HEK293T (cell line): Measurements from ENCODE around the gene HAL.

Experiments used
- ARNT ChIP-seq: fragments of 450-650 bp; IDR thresholded peaks from 2 replicates; pipeline ENCODE4 v1.6.1; 2017; ENCODE audit warnings: mild to moderate bottlenecking
- BHLHE40 ChIP-seq: fragments of 450-650 bp; IDR thresholded peaks from 2 replicates; pipeline ENCODE4 v1.6.1; 2016; ENCODE audit warnings: mild to moderate bottlenecking, moderate library complexity, borderline replicate concordance
- CTBP1 ChIP-seq: fragments of 450-650 bp; IDR thresholded peaks from 2 replicates; pipeline ENCODE4 v1.6.1; 2016; ENCODE audit warnings: borderline replicate concordance
- FOXA1 ChIP-seq: fragments of 450-650 bp; IDR thresholded peaks from 2 replicates; pipeline ENCODE4 v1.6.1; 2016; ENCODE audit warnings: mild to moderate bottlenecking
- FOXM1 ChIP-seq: fragments of 450-650 bp; IDR thresholded peaks from 2 replicates; pipeline ENCODE4 v1.6.1; 2017; ENCODE audit warnings: mild to moderate bottlenecking, borderline replicate concordance
- HDGF ChIP-seq: fragments of 450-650 bp; IDR thresholded peaks from 2 replicates; pipeline ENCODE4 v1.6.1; 2017; ENCODE audit warnings: antibody characterized with exemption, borderline replicate concordance
- NFRKB ChIP-seq: fragments of 450-650 bp; IDR thresholded peaks from 2 replicates; pipeline ENCODE4 v1.6.1; 2016; ENCODE audit warnings: mild to moderate bottlenecking, moderate library complexity
- SP1 ChIP-seq: fragments of 450-650 bp; IDR thresholded peaks from 2 replicates; pipeline ENCODE4 v1.6.1; 2017
- SUZ12 ChIP-seq: fragments of 450-650 bp; IDR thresholded peaks from 2 replicates; pipeline ENCODE4 v1.6.1; 2016; ENCODE audit warnings: mild to moderate bottlenecking
- TARDBP ChIP-seq: fragments of 450-650 bp; IDR thresholded peaks from 2 replicates; pipeline ENCODE4 v1.6.1; 2016
- ZNF384 ChIP-seq: fragments of 450-650 bp; IDR thresholded peaks from 2 replicates; pipeline ENCODE4 v1.6.1; 2016
- TF ChIP-seq, protein P1 (sequence below): fragments of 450-650 bp; IDR thresholded peaks from 2 replicates; pipeline ENCODE4 v1.6.1; 2016

DNA sequence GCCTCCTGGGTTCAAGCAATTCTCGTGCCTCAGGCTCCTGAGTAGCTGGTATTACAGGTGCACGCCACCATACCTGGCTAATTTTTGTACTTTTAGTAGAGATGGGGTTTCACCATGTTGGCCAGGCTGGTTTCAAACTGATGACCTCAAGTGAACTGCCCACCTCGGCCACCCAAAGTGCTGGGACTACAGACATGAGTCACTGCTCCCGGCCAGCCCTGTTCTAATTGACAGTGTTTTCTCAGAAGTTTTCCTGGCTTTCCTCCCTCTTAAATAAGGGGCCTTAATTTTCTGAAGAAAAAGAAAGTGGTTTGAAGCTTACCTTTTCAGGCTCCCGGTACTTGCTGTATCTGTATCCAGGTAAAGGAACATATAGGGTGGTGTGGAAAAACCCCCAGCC is 1.7 kb downstream of the HAL start:
- TF ChIP-seq SP1 (no peak), NFRKB (no peak), ZNF384 (no peak), SUZ12 (no peak), FOXA1 (no peak), BHLHE40 (no peak), ARNT (no peak), HDGF (no peak), FOXM1 (no peak), CTBP1 (no peak), TARDBP (no peak)
- TF ChIP-seq, protein P1, sequence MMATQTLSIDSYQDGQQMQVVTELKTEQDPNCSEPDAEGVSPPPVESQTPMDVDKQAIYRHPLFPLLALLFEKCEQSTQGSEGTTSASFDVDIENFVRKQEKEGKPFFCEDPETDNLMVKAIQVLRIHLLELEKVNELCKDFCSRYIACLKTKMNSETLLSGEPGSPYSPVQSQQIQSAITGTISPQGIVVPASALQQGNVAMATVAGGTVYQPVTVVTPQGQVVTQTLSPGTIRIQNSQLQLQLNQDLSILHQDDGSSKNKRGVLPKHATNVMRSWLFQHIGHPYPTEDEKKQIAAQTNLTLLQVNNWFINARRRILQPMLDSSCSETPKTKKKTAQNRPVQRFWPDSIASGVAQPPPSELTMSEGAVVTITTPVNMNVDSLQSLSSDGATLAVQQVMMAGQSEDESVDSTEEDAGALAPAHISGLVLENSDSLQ = no peak
